HepG2 (cell line): Measurements from ENCODE around the gene APOC1. TPM values are rescaled to one million over a fixed set of nuclear protein-coding genes. Genes with fewer than 3 reads are reported as not detected.

Experiments used
- ATAC-seq: fragments of 200-7000 bp; cut with Tn5 transposase; 3 replicates; pipeline ENCODE4 v1.9.1; 2020; ENCODE audit warnings: mild to moderate bottlenecking, moderate library complexity
- BruUV-seq: library from RNA; stranded (reverse); fragments of 400-500 nt; replicated peaks from 2 replicates; lab custom pipeline; 2021; lab: Mats Ljungman, UMichigan
- CTCF ChIA-PET: fragments of 300-600 bp; formaldehyde crosslinking; extraction: SDS; loops from one replicate; lab custom pipeline; 2021; ENCODE audit warnings: low total read pairs, inconsistent platforms, low intra/inter-chr PET ratio; lab: Yijun Ruan, JAX
- POLR2A ChIA-PET: fragments of 350-600 bp; sonication (Branson Sonifier 250); formaldehyde crosslinking; loops from one replicate; lab custom pipeline; 2020; ENCODE audit warnings: antibody characterized with exemption, inconsistent platforms; lab: Yijun Ruan, JAX
- DNase-seq: peaks from one replicate; pipeline ENCODE4 v3.0.0-alpha.2; 2015; ENCODE audit warnings: low spot score
- FAIRE-seq: peaks from 3 replicates; lab custom pipeline; 2011; peaks lifted over from hg19 to GRCh38; lab: Jason Lieb, UNC
- H2AFZ ChIP-seq: one replicate; pipeline ENCODE4 v1.6.1; 2011; ENCODE audit warnings: low read length, inconsistent platforms
- H3K27ac ChIP-seq: fragments of 300-600 bp; 3 replicates; pipeline ENCODE4 v1.8.0; 2011; ENCODE audit warnings: mixed run types, mild to moderate bottlenecking, mixed read lengths, low read length, inconsistent platforms; ENCODE audit not compliant: insufficient read depth; ENCODE audit errors: extremely low read length
- H3K27me3 ChIP-seq, 2 experiments: fragments of 200-600 bp in 1 of 2; 2 replicates in 1 of 2; 3 replicates in 1 of 2; pipeline versions ENCODE4 v1.6.0 to v1.8.0; 2011; ENCODE audit warnings: low read length in 2 of 2, mild to moderate bottlenecking in 2 of 2, moderate library complexity in 2 of 2, inconsistent platforms in 1 of 2; ENCODE audit not compliant: insufficient read depth in 2 of 2, control insufficient read depth in 1 of 2
- H3K36me3 ChIP-seq, 2 experiments: fragments of 200-600 bp in 1 of 2; replicated peaks in 1 of 2; 2 replicates in 1 of 2; 3 replicates in 1 of 2; pipeline versions ENCODE4 v1.5.1 to v1.8.0; 2011; ENCODE audit warnings: low read length in 2 of 2, inconsistent platforms in 1 of 2; ENCODE audit not compliant: insufficient read depth in 2 of 2, control insufficient read depth in 1 of 2
- H3K4me1 ChIP-seq: 2 replicates; pipeline ENCODE4 v1.5.1; 2012; ENCODE audit warnings: low read length, inconsistent platforms; ENCODE audit not compliant: insufficient read depth
- H3K4me2 ChIP-seq: 2 replicates; pipeline ENCODE4 v1.6.0; 2011; ENCODE audit warnings: low read depth, low read length, inconsistent platforms
- H3K4me3 ChIP-seq, 3 experiments: fragments of 200-600 bp in 1 of 3; sonication (generic), shearing (Covaris generic) in 1 of 3; replicated peaks in 1 of 3; 2 replicates each; pipeline ENCODE4 v1.5.1; 2011 to 2016; ENCODE audit warnings: low read length in 3 of 3, inconsistent platforms in 2 of 3, low read depth in 2 of 3, mild to moderate bottlenecking in 2 of 3, control low read depth in 1 of 3, mixed read lengths in 1 of 3; ENCODE audit not compliant: insufficient read depth in 1 of 3
- H3K79me2 ChIP-seq: one replicate; pipeline ENCODE4 v1.6.1; 2011; ENCODE audit warnings: low read length, inconsistent platforms; ENCODE audit not compliant: insufficient read depth
- H3K9ac ChIP-seq: 2 replicates; pipeline ENCODE4 v1.6.0; 2011; ENCODE audit warnings: mild to moderate bottlenecking, low read depth, low read length, inconsistent platforms; ENCODE audit not compliant: insufficient read depth
- H3K9me3 ChIP-seq: 2 replicates; pipeline ENCODE4 v1.5.1; 2012; ENCODE audit warnings: mild to moderate bottlenecking, low read length
- H4K20me1 ChIP-seq: 2 replicates; pipeline ENCODE4 v1.6.0; 2011; ENCODE audit warnings: inconsistent platforms, mild to moderate bottlenecking, low read length, moderate library complexity; ENCODE audit not compliant: insufficient read depth
- BHLHE40 ChIP-seq: IDR thresholded peaks from 2 replicates; pipeline ENCODE4 v1.6.1; 2011; ENCODE audit warnings: low read length, improper control_type of control experiment
- FOXA3 ChIP-seq: IDR thresholded peaks from 2 replicates; pipeline ENCODE4 v1.6.1; 2016; ENCODE audit warnings: missing genetic modification reagents, missing compliant biosample characterization
- KAT7 ChIP-seq: IDR thresholded peaks from 2 replicates; pipeline ENCODE4 v1.6.1; 2018; ENCODE audit warnings: borderline replicate concordance, missing compliant biosample characterization
- MAFF ChIP-seq: IDR thresholded peaks from 2 replicates; pipeline ENCODE4 v1.6.1; 2011; ENCODE audit warnings: low read depth, low read length, improper control_type of control experiment
- MED13 ChIP-seq: sonication (generic); formaldehyde crosslinking; IDR thresholded peaks from 2 replicates; pipeline ENCODE4 v1.5.0; 2020; ENCODE audit warnings: missing genetic modification reagents
- NFATC3 ChIP-seq: sonication (generic); formaldehyde crosslinking; IDR thresholded peaks from 2 replicates; pipeline ENCODE4 v1.5.1; 2020; ENCODE audit warnings: mild to moderate bottlenecking, missing genetic modification reagents
- NONO ChIP-seq, 2 experiments: fragments of 450-650 bp in 1 of 2; sonication (generic) in 1 of 2; formaldehyde crosslinking in 1 of 2; IDR thresholded peaks in 1 of 2; conservative IDR thresholded peaks in 1 of 2; 2 replicates each; pipeline versions ENCODE4 v1.6.1 to v1.8.0; 2017 to 2022; ENCODE audit warnings: mild to moderate bottlenecking in 1 of 2, missing genetic modification reagents in 1 of 2, moderate library complexity in 1 of 2
- RNF2 ChIP-seq: fragments of 450-650 bp; conservative IDR thresholded peaks from 2 replicates; pipeline ENCODE4 v1.6.1; 2016; ENCODE audit warnings: low read depth
- TAF1 ChIP-seq: sonication (generic); formaldehyde crosslinking; IDR thresholded peaks from 2 replicates; pipeline ENCODE4 v1.4.0; 2020; ENCODE audit warnings: missing genetic modification reagents
- ZBTB21 ChIP-seq: sonication (generic); formaldehyde crosslinking; IDR thresholded peaks from 2 replicates; pipeline ENCODE4 v1.4.0; 2020; ENCODE audit warnings: missing genetic modification reagents
- ZNF354B ChIP-seq: sonication (generic); formaldehyde crosslinking; IDR thresholded peaks from 2 replicates; pipeline ENCODE4 v1.8.0; 2022; ENCODE audit warnings: mild to moderate bottlenecking, missing genetic modification reagents
- ZNF44 ChIP-seq: sonication (generic); formaldehyde crosslinking; IDR thresholded peaks from 2 replicates; pipeline ENCODE4 v1.5.1; 2020; ENCODE audit warnings: mild to moderate bottlenecking, missing genetic modification reagents
- WGBS: methylation state at CpG from one replicate; pipeline ENCODE4 v1.1.6; 2017; ENCODE audit warnings: low lambda C conversion rate; 5-methylcytosine and 5-hydroxymethylcytosine counted together
- in situ Hi-C: cut with HindIII; loops from 2 replicates; pipeline ENCODE4 v1.10.0; 2017; ENCODE audit warnings: low pct_unique_long_range_greater_than_20kb; ENCODE audit not compliant: extremely low pct_ligation_motif_present
- intact Hi-C: fragments of 100-400 bp; cut with micrococcal nuclease; formaldehyde crosslinking; loops from one replicate; pipeline ENCODE4 v1.10.0; 2022; ENCODE audit not compliant: unreplicated experiment
- polyA plus RNA-seq, 8 experiments: library from polyadenylated mRNA; depleted of rRNA in 3 of 8; stranded (reverse) in 7 of 8; unstranded in 1 of 8; fragments of >200 nt; fragmentation: Illumina TruSeq in 4 of 8; extraction: Trizol in 4 of 8; gene quantifications; 2 replicates each; pipeline versions ENCODE4 v1.2.1 to v1.2.3, GENCODE V29; 2011 to 2016; ENCODE audit warnings: low read depth in 4 of 8, missing spikeins in 1 of 8, mixed read lengths in 1 of 8; ENCODE audit not compliant: insufficient read depth in 1 of 8
- total RNA-seq, 5 experiments: library from RNA; depleted of rRNA; stranded (reverse); fragments of >200 nt; fragmentation: Illumina TruSeq; extraction: Trizol; gene quantifications; 2 replicates each; pipeline ENCODE4 v1.2.3, GENCODE V29; 2016; ENCODE audit warnings: low read depth in 1 of 5
- TF ChIP-seq, protein P1 (sequence below): sonication (generic); formaldehyde crosslinking; conservative IDR thresholded peaks from 2 replicates; pipeline ENCODE4 v1.8.0; 2022; ENCODE audit warnings: missing genetic modification reagents
- TF ChIP-seq, protein P2 (sequence below): fragments of 450-650 bp; IDR thresholded peaks from 2 replicates; pipeline ENCODE4 v1.6.1; 2017; ENCODE audit warnings: mild to moderate bottlenecking
- TF ChIP-seq, protein P3 (sequence below): sonication (generic); formaldehyde crosslinking; IDR thresholded peaks from 2 replicates; pipeline ENCODE4 v1.4.0; 2020; ENCODE audit warnings: mild to moderate bottlenecking, missing genetic modification reagents
- TF ChIP-seq, protein P4 (sequence below): sonication (generic); formaldehyde crosslinking; IDR thresholded peaks from 2 replicates; pipeline ENCODE4 v1.9.0; 2021; ENCODE audit warnings: missing genetic modification reagents, borderline replicate concordance

The APOC1 gene
- total and polyA plus RNA-seq, 2 of the 13 experiments (the other 11 are each of a cell fraction or from before 2014, with no cell fraction given) = 600 to 1,235 TPM

DNA sequence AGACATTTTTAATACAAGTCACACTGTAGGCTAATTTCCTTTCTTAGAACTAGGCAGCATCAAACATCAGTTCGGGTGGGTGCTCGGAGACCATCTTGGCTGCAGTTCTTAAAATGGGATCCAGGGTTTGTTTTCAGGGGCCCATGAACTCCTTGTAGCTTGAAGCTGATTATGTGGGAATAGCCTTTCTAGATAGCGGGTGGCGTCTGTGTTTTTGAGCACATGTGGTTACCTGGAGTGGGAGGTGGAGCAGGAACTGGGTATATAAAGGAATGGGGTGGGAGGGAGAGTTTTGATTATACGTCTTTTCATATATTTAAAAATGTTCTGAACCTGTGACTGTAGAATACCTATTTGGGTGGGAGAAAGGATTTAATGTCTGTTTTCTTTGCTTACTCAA lies 53.7 kb downstream of the APOC1 start (continued):
- TF ChIP-seq, protein P1, sequence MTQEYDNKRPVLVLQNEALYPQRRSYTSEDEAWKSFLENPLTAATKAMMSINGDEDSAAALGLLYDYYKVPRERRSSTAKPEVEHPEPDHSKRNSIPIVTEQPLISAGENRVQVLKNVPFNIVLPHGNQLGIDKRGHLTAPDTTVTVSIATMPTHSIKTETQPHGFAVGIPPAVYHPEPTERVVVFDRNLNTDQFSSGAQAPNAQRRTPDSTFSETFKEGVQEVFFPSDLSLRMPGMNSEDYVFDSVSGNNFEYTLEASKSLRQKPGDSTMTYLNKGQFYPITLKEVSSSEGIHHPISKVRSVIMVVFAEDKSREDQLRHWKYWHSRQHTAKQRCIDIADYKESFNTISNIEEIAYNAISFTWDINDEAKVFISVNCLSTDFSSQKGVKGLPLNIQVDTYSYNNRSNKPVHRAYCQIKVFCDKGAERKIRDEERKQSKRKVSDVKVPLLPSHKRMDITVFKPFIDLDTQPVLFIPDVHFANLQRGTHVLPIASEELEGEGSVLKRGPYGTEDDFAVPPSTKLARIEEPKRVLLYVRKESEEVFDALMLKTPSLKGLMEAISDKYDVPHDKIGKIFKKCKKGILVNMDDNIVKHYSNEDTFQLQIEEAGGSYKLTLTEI (CRISPR knock-in tag) = no peak
- no peak for TF ChIP-seq ZNF354B (CRISPR knock-in tag)
- no peak for TF ChIP-seq BHLHE40
- TF ChIP-seq, protein P2, sequence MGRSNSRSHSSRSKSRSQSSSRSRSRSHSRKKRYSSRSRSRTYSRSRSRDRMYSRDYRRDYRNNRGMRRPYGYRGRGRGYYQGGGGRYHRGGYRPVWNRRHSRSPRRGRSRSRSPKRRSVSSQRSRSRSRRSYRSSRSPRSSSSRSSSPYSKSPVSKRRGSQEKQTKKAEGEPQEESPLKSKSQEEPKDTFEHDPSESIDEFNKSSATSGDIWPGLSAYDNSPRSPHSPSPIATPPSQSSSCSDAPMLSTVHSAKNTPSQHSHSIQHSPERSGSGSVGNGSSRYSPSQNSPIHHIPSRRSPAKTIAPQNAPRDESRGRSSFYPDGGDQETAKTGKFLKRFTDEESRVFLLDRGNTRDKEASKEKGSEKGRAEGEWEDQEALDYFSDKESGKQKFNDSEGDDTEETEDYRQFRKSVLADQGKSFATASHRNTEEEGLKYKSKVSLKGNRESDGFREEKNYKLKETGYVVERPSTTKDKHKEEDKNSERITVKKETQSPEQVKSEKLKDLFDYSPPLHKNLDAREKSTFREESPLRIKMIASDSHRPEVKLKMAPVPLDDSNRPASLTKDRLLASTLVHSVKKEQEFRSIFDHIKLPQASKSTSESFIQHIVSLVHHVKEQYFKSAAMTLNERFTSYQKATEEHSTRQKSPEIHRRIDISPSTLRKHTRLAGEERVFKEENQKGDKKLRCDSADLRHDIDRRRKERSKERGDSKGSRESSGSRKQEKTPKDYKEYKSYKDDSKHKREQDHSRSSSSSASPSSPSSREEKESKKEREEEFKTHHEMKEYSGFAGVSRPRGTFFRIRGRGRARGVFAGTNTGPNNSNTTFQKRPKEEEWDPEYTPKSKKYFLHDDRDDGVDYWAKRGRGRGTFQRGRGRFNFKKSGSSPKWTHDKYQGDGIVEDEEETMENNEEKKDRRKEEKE = no peak

DNA sequence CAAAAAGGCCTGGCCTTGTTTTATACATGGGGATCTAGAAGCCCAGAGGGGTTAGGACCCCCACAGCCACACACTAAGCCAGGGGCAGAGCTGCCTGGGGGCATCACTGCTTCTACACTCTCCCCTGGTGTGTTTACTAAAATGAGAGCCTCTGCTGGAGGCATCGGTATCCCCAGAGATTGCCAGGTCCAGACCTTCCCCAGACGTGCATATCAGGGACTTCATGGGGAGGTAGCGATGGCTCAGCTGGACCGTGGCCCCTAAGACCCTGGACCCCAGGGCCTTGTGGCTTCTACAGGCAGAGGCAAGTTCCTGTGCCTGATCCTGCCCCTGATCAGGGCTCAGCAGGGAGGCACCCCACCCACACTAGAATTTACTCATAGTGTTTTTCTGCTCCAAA lies 54.3 kb downstream of the APOC1 start:
- no peaks in the 10 kb centered on the region for H3K9me3 ChIP-seq
- in situ Hi-C loops (no loop called here), intact Hi-C loops (no loop called here)
- no peaks in the 10 kb centered on the region for H4K20me1 ChIP-seq
- H3K4me3 ChIP-seq = no peak overlapping the region
- no peak overlapping the region for H3K4me2 ChIP-seq
- POLR2A ChIA-PET = no interaction called here
- WGBS = no CpG with 5 or more reads among the region's 4 CpGs
- DNase-seq (no peak), ATAC-seq (no peak), FAIRE-seq (no peak)
- no peak overlapping the region for H2AFZ ChIP-seq
- H3K9ac ChIP-seq = no peak overlapping the region
- CTCF ChIA-PET = no interaction called here
- BruUV-seq = no TSS peak
- H3K79me2 ChIP-seq = no peaks in the 10 kb centered on the region
- H3K27ac ChIP-seq = no peak overlapping the region
- H3K36me3 ChIP-seq = peaks cover 14 to 39% of the 10 kb centered on the region in 2 experiments; a peak in 4 of 5 replicates
- no peaks in the 10 kb centered on the region for H3K4me1 ChIP-seq
- H3K27me3 ChIP-seq = no peaks in the 10 kb centered on the region
- TF ChIP-seq TAF1 (CRISPR knock-in tag) (no peak), ZNF44 (no peak), ZBTB21 (no peak), NONO (IDR thresholded peaks at IDR 0.05) (no peak), NONO (CRISPR knock-in tag; conservative IDR thresholded peaks at IDR 0.05) (no peak), MAFF (no peak), KAT7 (CRISPR knock-in tag) (no peak), MED13 (CRISPR knock-in tag) (no peak), FOXA3 (CRISPR knock-in tag) (no peak), NFATC3 (CRISPR knock-in tag) (no peak), RNF2 (no peak)
- TF ChIP-seq, protein P3, sequence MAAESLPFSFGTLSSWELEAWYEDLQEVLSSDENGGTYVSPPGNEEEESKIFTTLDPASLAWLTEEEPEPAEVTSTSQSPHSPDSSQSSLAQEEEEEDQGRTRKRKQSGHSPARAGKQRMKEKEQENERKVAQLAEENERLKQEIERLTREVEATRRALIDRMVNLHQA (CRISPR knock-in tag) = no peak
- TF ChIP-seq, protein P4, sequence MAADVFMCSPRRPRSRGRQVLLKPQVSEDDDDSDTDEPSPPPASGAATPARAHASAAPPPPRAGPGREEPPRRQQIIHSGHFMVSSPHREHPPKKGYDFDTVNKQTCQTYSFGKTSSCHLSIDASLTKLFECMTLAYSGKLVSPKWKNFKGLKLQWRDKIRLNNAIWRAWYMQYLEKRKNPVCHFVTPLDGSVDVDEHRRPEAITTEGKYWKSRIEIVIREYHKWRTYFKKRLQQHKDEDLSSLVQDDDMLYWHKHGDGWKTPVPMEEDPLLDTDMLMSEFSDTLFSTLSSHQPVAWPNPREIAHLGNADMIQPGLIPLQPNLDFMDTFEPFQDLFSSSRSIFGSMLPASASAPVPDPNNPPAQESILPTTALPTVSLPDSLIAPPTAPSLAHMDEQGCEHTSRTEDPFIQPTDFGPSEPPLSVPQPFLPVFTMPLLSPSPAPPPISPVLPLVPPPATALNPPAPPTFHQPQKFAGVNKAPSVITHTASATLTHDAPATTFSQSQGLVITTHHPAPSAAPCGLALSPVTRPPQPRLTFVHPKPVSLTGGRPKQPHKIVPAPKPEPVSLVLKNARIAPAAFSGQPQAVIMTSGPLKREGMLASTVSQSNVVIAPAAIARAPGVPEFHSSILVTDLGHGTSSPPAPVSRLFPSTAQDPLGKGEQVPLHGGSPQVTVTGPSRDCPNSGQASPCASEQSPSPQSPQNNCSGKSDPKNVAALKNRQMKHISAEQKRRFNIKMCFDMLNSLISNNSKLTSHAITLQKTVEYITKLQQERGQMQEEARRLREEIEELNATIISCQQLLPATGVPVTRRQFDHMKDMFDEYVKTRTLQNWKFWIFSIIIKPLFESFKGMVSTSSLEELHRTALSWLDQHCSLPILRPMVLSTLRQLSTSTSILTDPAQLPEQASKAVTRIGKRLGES (CRISPR knock-in tag) = no peak
